HepG2 (cell line): Measurements from ENCODE around the gene THADA. TPM values are rescaled to one million over a fixed set of nuclear protein-coding genes. Genes with fewer than 3 reads are reported as not detected.

ENCODE experiments used
- ATAC-seq: fragments of 200-7000 bp; cut with Tn5 transposase; 3 replicates; pipeline ENCODE4 v1.9.1; 2020; ENCODE audit warnings: mild to moderate bottlenecking, moderate library complexity
- BruUV-seq: library from RNA; stranded (reverse); fragments of 400-500 nt; replicated peaks from 2 replicates; lab custom pipeline; 2021; lab: Mats Ljungman, UMichigan
- CTCF ChIA-PET: fragments of 300-600 bp; formaldehyde crosslinking; extraction: SDS; loops from one replicate; lab custom pipeline; 2021; ENCODE audit warnings: low total read pairs, inconsistent platforms, low intra/inter-chr PET ratio; lab: Yijun Ruan, JAX
- POLR2A ChIA-PET: fragments of 350-600 bp; sonication (Branson Sonifier 250); formaldehyde crosslinking; loops from one replicate; lab custom pipeline; 2020; ENCODE audit warnings: antibody characterized with exemption, inconsistent platforms; lab: Yijun Ruan, JAX
- DNase-seq: peaks from one replicate; pipeline ENCODE4 v3.0.0-alpha.2; 2015; ENCODE audit warnings: low spot score
- FAIRE-seq: peaks from 3 replicates; lab custom pipeline; 2011; peaks lifted over from hg19 to GRCh38; lab: Jason Lieb, UNC
- H2AFZ ChIP-seq: one replicate; pipeline ENCODE4 v1.6.1; 2011; ENCODE audit warnings: low read length, inconsistent platforms
- H3K27ac ChIP-seq: fragments of 300-600 bp; 3 replicates; pipeline ENCODE4 v1.8.0; 2011; ENCODE audit warnings: mixed run types, mild to moderate bottlenecking, mixed read lengths, low read length, inconsistent platforms; ENCODE audit not compliant: insufficient read depth; ENCODE audit errors: extremely low read length
- H3K27me3 ChIP-seq, 2 experiments: fragments of 200-600 bp in 1 of 2; 2 replicates in 1 of 2; 3 replicates in 1 of 2; pipeline versions ENCODE4 v1.6.0 to v1.8.0; 2011; ENCODE audit warnings: low read length in 2 of 2, mild to moderate bottlenecking in 2 of 2, moderate library complexity in 2 of 2, inconsistent platforms in 1 of 2; ENCODE audit not compliant: insufficient read depth in 2 of 2, control insufficient read depth in 1 of 2
- H3K36me3 ChIP-seq, 2 experiments: fragments of 200-600 bp in 1 of 2; replicated peaks in 1 of 2; 2 replicates in 1 of 2; 3 replicates in 1 of 2; pipeline versions ENCODE4 v1.5.1 to v1.8.0; 2011; ENCODE audit warnings: low read length in 2 of 2, inconsistent platforms in 1 of 2; ENCODE audit not compliant: insufficient read depth in 2 of 2, control insufficient read depth in 1 of 2
- H3K4me1 ChIP-seq: 2 replicates; pipeline ENCODE4 v1.5.1; 2012; ENCODE audit warnings: low read length, inconsistent platforms; ENCODE audit not compliant: insufficient read depth
- H3K4me2 ChIP-seq: 2 replicates; pipeline ENCODE4 v1.6.0; 2011; ENCODE audit warnings: low read depth, low read length, inconsistent platforms
- H3K4me3 ChIP-seq, 3 experiments: fragments of 200-600 bp in 1 of 3; sonication (generic), shearing (Covaris generic) in 1 of 3; replicated peaks in 1 of 3; 2 replicates each; pipeline ENCODE4 v1.5.1; 2011 to 2016; ENCODE audit warnings: low read length in 3 of 3, inconsistent platforms in 2 of 3, low read depth in 2 of 3, mild to moderate bottlenecking in 2 of 3, control low read depth in 1 of 3, mixed read lengths in 1 of 3; ENCODE audit not compliant: insufficient read depth in 1 of 3
- H3K79me2 ChIP-seq: one replicate; pipeline ENCODE4 v1.6.1; 2011; ENCODE audit warnings: low read length, inconsistent platforms; ENCODE audit not compliant: insufficient read depth
- H3K9ac ChIP-seq: 2 replicates; pipeline ENCODE4 v1.6.0; 2011; ENCODE audit warnings: mild to moderate bottlenecking, low read depth, low read length, inconsistent platforms; ENCODE audit not compliant: insufficient read depth
- H3K9me3 ChIP-seq: 2 replicates; pipeline ENCODE4 v1.5.1; 2012; ENCODE audit warnings: mild to moderate bottlenecking, low read length
- H4K20me1 ChIP-seq: 2 replicates; pipeline ENCODE4 v1.6.0; 2011; ENCODE audit warnings: inconsistent platforms, mild to moderate bottlenecking, low read length, moderate library complexity; ENCODE audit not compliant: insufficient read depth
- CHCHD3 ChIP-seq: sonication (generic); formaldehyde crosslinking; IDR thresholded peaks from 2 replicates; pipeline ENCODE4 v1.8.0; 2022; ENCODE audit warnings: mild to moderate bottlenecking, missing genetic modification reagents, moderate library complexity
- DMTF1 ChIP-seq: sonication (generic); formaldehyde crosslinking; IDR thresholded peaks from 2 replicates; pipeline ENCODE4 v1.4.0; 2020; ENCODE audit warnings: mild to moderate bottlenecking, missing genetic modification reagents
- GATAD2A ChIP-seq: IDR thresholded peaks from 2 replicates; pipeline ENCODE4 v1.6.1; 2016
- HMGA1 ChIP-seq: sonication (generic); formaldehyde crosslinking; conservative IDR thresholded peaks from 2 replicates; pipeline ENCODE4 v1.4.0; 2020; ENCODE audit warnings: missing genetic modification reagents
- PAX8 ChIP-seq: sonication (generic); formaldehyde crosslinking; IDR thresholded peaks from 2 replicates; pipeline ENCODE4 v1.8.0; 2022; ENCODE audit warnings: mild to moderate bottlenecking, missing genetic modification reagents, borderline replicate concordance
- PHF8 ChIP-seq: sonication (generic); formaldehyde crosslinking; IDR thresholded peaks from 2 replicates; pipeline ENCODE4 v1.5.0; 2020; ENCODE audit warnings: missing genetic modification reagents
- SMARCE1 ChIP-seq: fragments of 450-650 bp; IDR thresholded peaks from 2 replicates; pipeline ENCODE4 v1.6.1; 2017; ENCODE audit warnings: borderline replicate concordance
- TMF1 ChIP-seq: sonication (generic); formaldehyde crosslinking; IDR thresholded peaks from 2 replicates; pipeline ENCODE4 v1.8.1; 2022; ENCODE audit warnings: low read depth, missing genetic modification reagents
- ZIK1 ChIP-seq: sonication (generic); formaldehyde crosslinking; IDR thresholded peaks from 2 replicates; pipeline ENCODE4 v1.5.0; 2020; ENCODE audit warnings: mild to moderate bottlenecking, low read depth, missing genetic modification reagents, borderline replicate concordance
- ZKSCAN8 ChIP-seq: IDR thresholded peaks from 2 replicates; pipeline ENCODE4 v1.6.1; 2016; ENCODE audit warnings: borderline replicate concordance, missing genetic modification reagents, missing compliant biosample characterization
- ZNF331 ChIP-seq: sonication (generic); formaldehyde crosslinking; IDR thresholded peaks from 2 replicates; pipeline ENCODE4 v1.4.0; 2020; ENCODE audit warnings: missing genetic modification reagents
- ZNF350 ChIP-seq: sonication (generic); formaldehyde crosslinking; IDR thresholded peaks from 2 replicates; pipeline ENCODE4 v1.4.0; 2020; ENCODE audit warnings: mild to moderate bottlenecking, low read depth, missing genetic modification reagents, borderline replicate concordance
- ZNF616 ChIP-seq: sonication (generic); formaldehyde crosslinking; IDR thresholded peaks from 2 replicates; pipeline ENCODE4 v1.5.0; 2020; ENCODE audit warnings: low read depth, mild to moderate bottlenecking, missing genetic modification reagents
- ZNF776 ChIP-seq: sonication (generic); formaldehyde crosslinking; IDR thresholded peaks from 2 replicates; pipeline ENCODE4 v1.4.0; 2020; ENCODE audit warnings: mild to moderate bottlenecking, missing genetic modification reagents
- ZNF878 ChIP-seq: sonication (generic); formaldehyde crosslinking; IDR thresholded peaks from 2 replicates; pipeline ENCODE4 v1.8.1; 2023; ENCODE audit warnings: mild to moderate bottlenecking, missing genetic modification reagents, moderate library complexity
- WGBS: methylation state at CpG from one replicate; pipeline ENCODE4 v1.1.6; 2017; ENCODE audit warnings: low lambda C conversion rate; 5-methylcytosine and 5-hydroxymethylcytosine counted together
- in situ Hi-C: cut with HindIII; loops from 2 replicates; pipeline ENCODE4 v1.10.0; 2017; ENCODE audit warnings: low pct_unique_long_range_greater_than_20kb; ENCODE audit not compliant: extremely low pct_ligation_motif_present
- intact Hi-C: fragments of 100-400 bp; cut with micrococcal nuclease; formaldehyde crosslinking; loops from one replicate; pipeline ENCODE4 v1.10.0; 2022; ENCODE audit not compliant: unreplicated experiment
- polyA plus RNA-seq, 8 experiments: library from polyadenylated mRNA; depleted of rRNA in 3 of 8; stranded (reverse) in 7 of 8; unstranded in 1 of 8; fragments of >200 nt; fragmentation: Illumina TruSeq in 4 of 8; extraction: Trizol in 4 of 8; gene quantifications; 2 replicates each; pipeline versions ENCODE4 v1.2.1 to v1.2.3, GENCODE V29; 2011 to 2016; ENCODE audit warnings: low read depth in 4 of 8, missing spikeins in 1 of 8, mixed read lengths in 1 of 8; ENCODE audit not compliant: insufficient read depth in 1 of 8
- total RNA-seq, 5 experiments: library from RNA; depleted of rRNA; stranded (reverse); fragments of >200 nt; fragmentation: Illumina TruSeq; extraction: Trizol; gene quantifications; 2 replicates each; pipeline ENCODE4 v1.2.3, GENCODE V29; 2016; ENCODE audit warnings: low read depth in 1 of 5
- TF ChIP-seq, protein P1 (sequence below): sonication (generic); formaldehyde crosslinking; IDR thresholded peaks from 2 replicates; pipeline ENCODE4 v1.4.0; 2020; ENCODE audit warnings: mild to moderate bottlenecking, missing genetic modification reagents
- TF ChIP-seq, protein P2 (sequence below): sonication (generic); formaldehyde crosslinking; IDR thresholded peaks from 2 replicates; pipeline ENCODE4 v1.4.0; 2020; ENCODE audit warnings: missing genetic modification reagents
- TF ChIP-seq, protein P3 (sequence below): IDR thresholded peaks from 2 replicates; pipeline ENCODE4 v1.6.1; 2016; ENCODE audit warnings: missing compliant biosample characterization, missing genetic modification reagents, borderline replicate concordance
- TF ChIP-seq, protein P4 (sequence below): sonication (generic); formaldehyde crosslinking; IDR thresholded peaks from 2 replicates; pipeline ENCODE4 v1.4.0; 2020; ENCODE audit warnings: mild to moderate bottlenecking, missing genetic modification reagents

The THADA gene
- total and polyA plus RNA-seq, 2 of the 13 experiments (the other 11 are each of a cell fraction or from before 2014, with no cell fraction given) = 12.7 to 21.7 TPM

- peak; percentile 75 for ATAC-seq
- Histone ChIP-seq H3K9ac (peak overlapping the region; percentile 30; the same call in 1 of the 2 replicates), H2AFZ (no peak overlapping the region), H3K4me2 (peak overlapping the region; percentile 65), H3K36me3 (no peaks in the 10 kb centered on the region), H3K9me3 (no peaks in the 10 kb centered on the region), H3K27me3 (no peaks in the 10 kb centered on the region), H3K4me3 (peak overlapping the region in 1 of 3 experiments; percentile 38; a peak in 1 of 6 replicates), H4K20me1 (no peaks in the 10 kb centered on the region), H3K27ac (peak overlapping the region; percentile 43), H3K4me1 (peaks cover 58% of the 10 kb centered on the region), H3K79me2 (no peaks in the 10 kb centered on the region)
- BruUV-seq = no TSS peak
- POLR2A ChIA-PET = interaction anchor here (1.0 to 9.9 kb wide), 6 partner anchors 10 to 46 kb away, joined by 3 to 83 read pairs (median 4); partner anchors contain the start of gene ZFP36L2
- intact Hi-C loops (no loop called here), in situ Hi-C loops (no loop called here)
- FAIRE-seq = peak; percentile 64
- WGBS = 43% methylated on average over 19 of the region's 23 CpGs
- DNase-seq = peak; percentile 72
- CTCF ChIA-PET = no interaction called here
- TF ChIP-seq ZNF878 (CRISPR knock-in tag) (peak; percentile 91; the same call in 1 of the 2 replicates), PAX8 (CRISPR knock-in tag) (0 out of 2 replicates have a peak, but pooled peaks have one; percentile 87), CHCHD3 (peak; percentile 80; the same call in 1 of the 2 replicates), ZNF776 (CRISPR knock-in tag) (peak; percentile 96), GATAD2A (CRISPR knock-in tag) (peak; percentile 93), TMF1 (CRISPR knock-in tag) (peak; percentile 41; the same call in 1 of the 2 replicates), HMGA1 (CRISPR knock-in tag) (no peak), ZIK1 (peak; percentile 57; the same call in 1 of the 2 replicates), SMARCE1 (no peak), ZKSCAN8 (peak; percentile 74; the same call in 1 of the 2 replicates), DMTF1 (CRISPR knock-in tag) (0 out of 2 replicates have a peak, but pooled peaks have one; percentile 63), PHF8 (CRISPR knock-in tag) (peak; percentile 60), ZNF350 (CRISPR knock-in tag) (peak; percentile 95), ZNF616 (CRISPR knock-in tag) (0 out of 2 replicates have a peak, but pooled peaks have one; percentile 30), ZNF331 (CRISPR knock-in tag) (peak; percentile 89)
- TF ChIP-seq, protein P1, sequence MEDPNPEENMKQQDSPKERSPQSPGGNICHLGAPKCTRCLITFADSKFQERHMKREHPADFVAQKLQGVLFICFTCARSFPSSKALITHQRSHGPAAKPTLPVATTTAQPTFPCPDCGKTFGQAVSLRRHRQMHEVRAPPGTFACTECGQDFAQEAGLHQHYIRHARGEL (CRISPR knock-in tag) = peak; percentile 92
- TF ChIP-seq, protein P2, sequence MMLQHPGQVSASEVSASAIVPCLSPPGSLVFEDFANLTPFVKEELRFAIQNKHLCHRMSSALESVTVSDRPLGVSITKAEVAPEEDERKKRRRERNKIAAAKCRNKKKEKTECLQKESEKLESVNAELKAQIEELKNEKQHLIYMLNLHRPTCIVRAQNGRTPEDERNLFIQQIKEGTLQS (CRISPR knock-in tag) = 0 out of 2 replicates have a peak, but pooled peaks have one; percentile 11
- TF ChIP-seq, protein P3, sequence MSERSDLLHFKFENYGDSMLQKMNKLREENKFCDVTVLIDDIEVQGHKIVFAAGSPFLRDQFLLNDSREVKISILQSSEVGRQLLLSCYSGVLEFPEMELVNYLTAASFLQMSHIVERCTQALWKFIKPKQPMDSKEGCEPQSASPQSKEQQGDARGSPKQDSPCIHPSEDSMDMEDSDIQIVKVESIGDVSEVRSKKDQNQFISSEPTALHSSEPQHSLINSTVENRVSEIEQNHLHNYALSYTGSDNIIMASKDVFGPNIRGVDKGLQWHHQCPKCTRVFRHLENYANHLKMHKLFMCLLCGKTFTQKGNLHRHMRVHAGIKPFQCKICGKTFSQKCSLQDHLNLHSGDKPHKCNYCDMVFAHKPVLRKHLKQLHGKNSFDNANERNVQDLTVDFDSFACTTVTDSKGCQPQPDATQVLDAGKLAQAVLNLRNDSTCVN (CRISPR knock-in tag) = no peak; the same call in 1 of the 2 replicates
- TF ChIP-seq, protein P4, sequence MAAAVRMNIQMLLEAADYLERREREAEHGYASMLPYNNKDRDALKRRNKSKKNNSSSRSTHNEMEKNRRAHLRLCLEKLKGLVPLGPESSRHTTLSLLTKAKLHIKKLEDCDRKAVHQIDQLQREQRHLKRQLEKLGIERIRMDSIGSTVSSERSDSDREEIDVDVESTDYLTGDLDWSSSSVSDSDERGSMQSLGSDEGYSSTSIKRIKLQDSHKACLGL (CRISPR knock-in tag) = peak; percentile 76; the same call in 1 of the 2 replicates
Measured at GRCh38 chr2:43210467-43211303, 385.2 kb downstream of the THADA start.
